ENCODE measurements around the gene KCNK16.

The KCNK16 gene

GRCh38 chr6:39365281-39366074 lies 43.0 kb upstream of the KCNK16 start:
- Histone ChIP-seq H3K9me3 (no peaks in the 10 kb centered on the region), H3K4me3 (ENCODE audit: low read depth in 1 of 2, low read length in 1 of 2) (no peak overlapping the region), H3K4me1 (ENCODE audit: control insufficient read depth in 1 of 2, insufficient read depth in 1 of 2, low read depth in 1 of 2, low read length in 1 of 2) (no peaks in the 10 kb centered on the region), H3K27ac (no peak overlapping the region), H3K36me3 (no peaks in the 10 kb centered on the region), H3K27me3 (no peaks in the 10 kb centered on the region)
- no peak for TF ChIP-seq CTCF (IDR thresholded peaks at IDR 0.05)

DNA sequence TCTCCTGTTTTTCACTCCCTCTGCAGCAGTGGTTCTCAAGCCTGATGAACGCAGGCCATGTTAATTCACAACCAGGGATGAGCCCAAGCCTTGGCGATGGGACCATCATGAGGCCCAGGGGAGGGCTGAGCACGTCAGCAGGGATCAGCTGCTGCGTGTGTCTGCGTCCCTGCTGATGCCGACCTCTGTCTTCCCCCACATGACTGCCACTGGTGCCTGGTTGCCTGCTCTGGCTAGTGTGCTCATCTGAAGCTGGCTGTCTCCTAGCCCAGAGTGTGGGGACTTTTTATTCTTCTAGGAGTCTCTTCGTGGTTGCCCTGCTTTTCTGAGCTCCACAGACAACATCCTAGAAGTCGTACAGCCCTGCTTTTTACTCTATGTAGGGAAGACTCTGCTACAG lies 40.8 kb upstream of the KCNK16 start:
- no peak for TF ChIP-seq CTCF (IDR thresholded peaks at IDR 0.05)
- no peak overlapping the region for H3K4me3 ChIP-seq (ENCODE audit: low read depth in 1 of 2, low read length in 1 of 2)
- no peaks in the 10 kb centered on the region for H3K27me3 ChIP-seq
- H3K27ac ChIP-seq: no peak overlapping the region
- H3K4me1 ChIP-seq (ENCODE audit: control insufficient read depth in 1 of 2, insufficient read depth in 1 of 2, low read depth in 1 of 2, low read length in 1 of 2): no peaks in the 10 kb centered on the region
- H3K9me3 ChIP-seq: no peaks in the 10 kb centered on the region
- no peaks in the 10 kb centered on the region for H3K36me3 ChIP-seq

DNA sequence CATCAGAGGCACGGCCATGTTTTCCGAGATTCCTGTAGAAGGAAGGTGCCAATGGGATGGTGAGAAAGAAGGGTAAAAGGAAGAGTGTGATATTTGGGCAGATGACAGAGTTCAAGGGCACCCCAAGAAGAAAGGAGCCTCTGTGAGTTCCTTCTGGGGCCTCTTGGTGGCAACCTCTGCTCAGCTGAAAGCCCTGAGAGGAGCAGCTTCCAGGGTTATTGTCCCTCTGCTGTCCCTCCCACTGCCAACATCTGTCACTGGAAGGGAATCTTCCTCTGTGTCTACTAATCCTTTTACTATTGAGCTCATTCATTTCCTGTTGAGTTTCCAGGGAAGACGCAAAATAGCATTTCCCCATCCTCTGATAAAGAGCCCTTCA lies 40.0 kb upstream of the KCNK16 start:
- no peaks in the 10 kb centered on the region for H3K27me3 ChIP-seq
- no peaks in the 10 kb centered on the region for H3K9me3 ChIP-seq

GRCh38 chr6:39361657-39362486 lies 39.4 kb upstream of the KCNK16 start:
- Histone ChIP-seq H3K4me3 (ENCODE audit: low read depth in 1 of 2, low read length in 1 of 2) (no peak overlapping the region), H3K36me3 (no peaks in the 10 kb centered on the region), H3K4me1 (ENCODE audit: control insufficient read depth in 1 of 2, insufficient read depth in 1 of 2, low read depth in 1 of 2, low read length in 1 of 2) (no peaks in the 10 kb centered on the region), H3K27me3 (no peaks in the 10 kb centered on the region), H3K27ac (no peak overlapping the region), H3K9me3 (no peaks in the 10 kb centered on the region)
- TF ChIP-seq CTCF (IDR thresholded peaks at IDR 0.05): peak; percentile 14

More for the DNA sequence above, 40.0 kb upstream of the KCNK16 start:
- no peak for TF ChIP-seq CTCF (IDR thresholded peaks at IDR 0.05)
- Histone ChIP-seq H3K4me3 (ENCODE audit: low read depth in 1 of 2, low read length in 1 of 2) (no peak overlapping the region), H3K36me3 (no peaks in the 10 kb centered on the region), H3K27ac (no peak overlapping the region), H3K4me1 (ENCODE audit: control insufficient read depth in 1 of 2, insufficient read depth in 1 of 2, low read depth in 1 of 2, low read length in 1 of 2) (no peaks in the 10 kb centered on the region)

DNA sequence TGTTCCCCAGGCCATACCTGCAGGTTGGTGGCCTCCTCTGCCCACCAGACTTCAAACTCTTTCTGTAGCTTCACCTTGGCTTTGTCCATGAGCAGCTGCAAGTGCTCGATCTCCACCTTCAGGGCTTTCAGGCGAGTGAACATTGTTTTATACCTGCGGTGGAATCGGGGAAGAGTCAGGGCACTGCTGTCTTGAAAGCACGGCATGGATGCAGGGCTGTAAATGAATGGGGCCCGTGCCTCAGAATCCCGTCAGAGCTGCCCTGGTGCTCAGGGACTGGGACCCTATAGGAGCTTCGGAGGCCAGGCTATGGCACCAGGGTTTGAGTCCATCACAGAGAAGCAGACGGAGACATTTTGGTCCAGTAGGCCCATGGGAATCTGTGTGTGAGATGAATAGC lies 37.9 kb upstream of the KCNK16 start:
- Histone ChIP-seq H3K4me1 (ENCODE audit: control insufficient read depth in 1 of 2, insufficient read depth in 1 of 2, low read depth in 1 of 2, low read length in 1 of 2) (no peaks in the 10 kb centered on the region), H3K27ac (no peak overlapping the region), H3K4me3 (ENCODE audit: low read depth in 1 of 2, low read length in 1 of 2) (no peak overlapping the region), H3K9me3 (no peaks in the 10 kb centered on the region), H3K27me3 (no peaks in the 10 kb centered on the region), H3K36me3 (no peaks in the 10 kb centered on the region)
- no peak for TF ChIP-seq CTCF (IDR thresholded peaks at IDR 0.05)
